OCI-LY7 (cell line): ENCODE measurements around the gene XPOT. TPM values are rescaled to one million over a fixed set of nuclear protein-coding genes. Genes with fewer than 3 reads are reported as not detected.

Source experiments
- BruUV-seq: library from RNA; stranded (reverse); fragments of 400-500 nt; replicated peaks from 2 replicates; lab custom pipeline; 2021; lab: Mats Ljungman, UMichigan
- CTCF ChIA-PET: fragments of 300-600 bp; sonication (Branson Sonifier 250); formaldehyde crosslinking; loops from one replicate; lab custom pipeline; 2022; ENCODE audit warnings: antibody characterized with exemption; ENCODE audit not compliant: unreplicated experiment; lab: Charles Lee
- POLR2A ChIA-PET: fragments of 300-600 bp; sonication (Branson Sonifier 250); formaldehyde crosslinking; loops from one replicate; lab custom pipeline; 2022; ENCODE audit warnings: antibody characterized with exemption; lab: Charles Lee
- DNase-seq: peaks from one replicate; pipeline ENCODE4 v3.0.0-alpha.2; 2015; ENCODE audit warnings: low spot score
- H2AFZ ChIP-seq: fragments of 200-600 bp; sonication (generic), shearing (Covaris generic); 2 replicates; pipeline ENCODE4 v1.6.1; 2014; ENCODE audit warnings: mild to moderate bottlenecking, antibody characterized with exemption, low read length, moderate library complexity
- H3K27ac ChIP-seq: fragments of 200-600 bp; sonication (generic); 2 replicates; pipeline ENCODE4 v1.5.1; 2014; ENCODE audit warnings: mixed run types, low read depth, mild to moderate bottlenecking, moderate library complexity, low read length, inconsistent platforms; ENCODE audit not compliant: poor library complexity, severe bottlenecking
- H3K36me3 ChIP-seq: fragments of 200-600 bp; sonication (generic); 2 replicates; pipeline ENCODE4 v1.6.1; 2014; ENCODE audit warnings: mild to moderate bottlenecking, antibody characterized with exemption, low read length, moderate library complexity, mixed read lengths; ENCODE audit not compliant: insufficient read depth
- H3K4me1 ChIP-seq: fragments of 200-600 bp; sonication (generic); 2 replicates; pipeline ENCODE4 v1.5.1; 2014; ENCODE audit warnings: mild to moderate bottlenecking, low read length; ENCODE audit not compliant: insufficient read depth, poor library complexity, severe bottlenecking
- H3K4me2 ChIP-seq: fragments of 200-600 bp; sonication (generic); 2 replicates; pipeline ENCODE4 v1.6.1; 2014; ENCODE audit warnings: mild to moderate bottlenecking, low read length
- H3K4me3 ChIP-seq: fragments of 200-600 bp; sonication (generic); 2 replicates; pipeline ENCODE4 v1.5.1; 2014; ENCODE audit warnings: mild to moderate bottlenecking, low read depth, low read length; ENCODE audit not compliant: poor library complexity, severe bottlenecking
- H3K79me2 ChIP-seq: fragments of 200-600 bp; sonication (generic); 2 replicates; pipeline ENCODE4 v1.6.1; 2016; ENCODE audit warnings: low read depth, mild to moderate bottlenecking, low read length, moderate library complexity, mixed read lengths; ENCODE audit not compliant: insufficient read depth
- H3K9me2 ChIP-seq: fragments of 200-600 bp; sonication (generic); 2 replicates; pipeline ENCODE4 v1.6.1; 2016; ENCODE audit warnings: mild to moderate bottlenecking, low read length, mixed read lengths; ENCODE audit not compliant: insufficient read depth
- H3K9me3 ChIP-seq: fragments of 200-600 bp; sonication (generic); 2 replicates; pipeline ENCODE4 v1.6.1; 2014; ENCODE audit warnings: mild to moderate bottlenecking, mixed run types, low read length, mixed read lengths
- H4K20me1 ChIP-seq: fragments of 200-600 bp; sonication (generic); 2 replicates; pipeline ENCODE4 v1.6.1; 2014; ENCODE audit warnings: mild to moderate bottlenecking, antibody characterized with exemption, low read length, moderate library complexity, mixed read lengths; ENCODE audit not compliant: insufficient read depth
- CTCF ChIP-seq: fragments of 200-600 bp; sonication (generic); conservative IDR thresholded peaks from 2 replicates; pipeline ENCODE4 v1.5.1; 2014; ENCODE audit warnings: mild to moderate bottlenecking, antibody characterized with exemption, low read length, moderate library complexity, mixed read lengths
- EZH2phosphoT487 ChIP-seq: fragments of 200-600 bp; sonication (generic); IDR thresholded peaks from 2 replicates; pipeline ENCODE4 v1.6.1; 2018; ENCODE audit warnings: low read depth, borderline replicate concordance, mild to moderate bottlenecking, mixed run types, antibody characterized with exemption, low read length, moderate library complexity, mixed read lengths
- intact Hi-C: fragments of 100-400 bp; cut with micrococcal nuclease; formaldehyde crosslinking; loops from one replicate; pipeline ENCODE4 v1.10.0; 2022; ENCODE audit not compliant: unreplicated experiment
- total RNA-seq, 2 experiments: library from RNA; depleted of rRNA in 1 of 2; stranded (reverse); fragments of >200 nt in 1 of 2; shearing (Covaris generic) in 1 of 2; gene quantifications; 2 replicates each; pipeline ENCODE4 v1.2.3, GENCODE V29; 2014 to 2022

XPOT gene
- total RNA-seq, 2 experiments from 2014 or later = 101 to 210 TPM

- no peak overlapping the region for H2AFZ ChIP-seq
- H3K4me1 ChIP-seq = peaks cover 8% of the 10 kb centered on the region
- H3K4me2 ChIP-seq = no peak overlapping the region
- H3K9me3 ChIP-seq = no peaks in the 10 kb centered on the region
- H3K27ac ChIP-seq = no peak overlapping the region
- intact Hi-C loops = no loop called here
- BruUV-seq = no TSS peak
- ChIA-PET POLR2A (no interaction called here), CTCF (no interaction called here)
- no peak overlapping the region for H3K4me3 ChIP-seq
- TF ChIP-seq CTCF = no peak
- H4K20me1 ChIP-seq = no peaks in the 10 kb centered on the region
- no peaks in the 10 kb centered on the region for H3K9me2 ChIP-seq
- DNase-seq = no peak
- H3K36me3 ChIP-seq = no peaks in the 10 kb centered on the region
- H3K79me2 ChIP-seq = peaks cover 4% of the 10 kb centered on the region
These were observed 4.2 kb upstream of the XPOT start for GRCh38 chr12:64400041-64400440.

GRCh38 chr12:64402181-64402580 lies 2.0 kb upstream of the XPOT start:
- Histone ChIP-seq H3K36me3 (peaks cover 12% of the 10 kb centered on the region), H3K4me1 (peaks cover 16% of the 10 kb centered on the region), H3K4me3 (no peak overlapping the region), H4K20me1 (no peaks in the 10 kb centered on the region), H3K79me2 (peaks cover 25% of the 10 kb centered on the region), H3K27ac (no peak overlapping the region), H3K9me3 (no peaks in the 10 kb centered on the region), H3K4me2 (no peak overlapping the region), H2AFZ (no peak overlapping the region), H3K9me2 (no peaks in the 10 kb centered on the region)
- CTCF ChIA-PET = interaction anchor here (0.8 kb wide), 1 partner anchor 143 kb away, joined by 3 read pairs; no protein-coding TSS in a partner anchor
- no peak for DNase-seq
- POLR2A ChIA-PET = interaction anchor here (1.3 kb wide), 1 partner anchor 9 kb away, joined by 5 read pairs; no protein-coding TSS in a partner anchor
- intact Hi-C loops = no loop called here
- TF ChIP-seq CTCF (no peak), EZH2phosphoT487 (no peak)
- no TSS peak for BruUV-seq

- Histone ChIP-seq H3K27ac (peak overlapping the region; percentile 89), H3K79me2 (peaks cover 50% of the 10 kb centered on the region), H3K4me3 (peak overlapping the region; percentile 98), H3K36me3 (peaks cover 29% of the 10 kb centered on the region), H4K20me1 (peaks cover 4% of the 10 kb centered on the region; the same call in 1 of the 2 replicates), H3K9me2 (no peaks in the 10 kb centered on the region), H3K4me2 (peak overlapping the region; percentile 94), H3K9me3 (no peaks in the 10 kb centered on the region), H2AFZ (peak overlapping the region; percentile 67), H3K4me1 (peaks cover 21% of the 10 kb centered on the region)
- intact Hi-C loops = loop anchor here (1.0 to 2.0 kb wide), 4 partner anchors 48 to 624 kb away; partner anchors contain the start of genes KICS2, RASSF3 and TBK1
- no TSS peak for BruUV-seq
- ChIA-PET POLR2A (interaction anchor here (0.6 to 1.2 kb wide), 6 partner anchors 11 to 1777 kb away, joined by 3 to 6 read pairs (median 4); no protein-coding TSS in a partner anchor), CTCF (no interaction called here)
- DNase-seq = peak; percentile 82
- TF ChIP-seq CTCF (no peak), EZH2phosphoT487 (no peak)
These were observed 471 bp downstream of the XPOT start for GRCh38 chr12:64404470-64405256.
